HuH-7 (cell line): ENCODE measurements around the gene UPK3BL2.
"Not testable (repeated sequence)": the region's sequence is repeated elsewhere in the genome, so short reads cannot be mapped to it uniquely, and the experiment has no call there.

Experiments
- DNase-seq: peaks from one replicate; pipeline ENCODE4 v3.0.0; 2011; ENCODE audit warnings: low spot score

UPK3BL2 gene

DNA sequence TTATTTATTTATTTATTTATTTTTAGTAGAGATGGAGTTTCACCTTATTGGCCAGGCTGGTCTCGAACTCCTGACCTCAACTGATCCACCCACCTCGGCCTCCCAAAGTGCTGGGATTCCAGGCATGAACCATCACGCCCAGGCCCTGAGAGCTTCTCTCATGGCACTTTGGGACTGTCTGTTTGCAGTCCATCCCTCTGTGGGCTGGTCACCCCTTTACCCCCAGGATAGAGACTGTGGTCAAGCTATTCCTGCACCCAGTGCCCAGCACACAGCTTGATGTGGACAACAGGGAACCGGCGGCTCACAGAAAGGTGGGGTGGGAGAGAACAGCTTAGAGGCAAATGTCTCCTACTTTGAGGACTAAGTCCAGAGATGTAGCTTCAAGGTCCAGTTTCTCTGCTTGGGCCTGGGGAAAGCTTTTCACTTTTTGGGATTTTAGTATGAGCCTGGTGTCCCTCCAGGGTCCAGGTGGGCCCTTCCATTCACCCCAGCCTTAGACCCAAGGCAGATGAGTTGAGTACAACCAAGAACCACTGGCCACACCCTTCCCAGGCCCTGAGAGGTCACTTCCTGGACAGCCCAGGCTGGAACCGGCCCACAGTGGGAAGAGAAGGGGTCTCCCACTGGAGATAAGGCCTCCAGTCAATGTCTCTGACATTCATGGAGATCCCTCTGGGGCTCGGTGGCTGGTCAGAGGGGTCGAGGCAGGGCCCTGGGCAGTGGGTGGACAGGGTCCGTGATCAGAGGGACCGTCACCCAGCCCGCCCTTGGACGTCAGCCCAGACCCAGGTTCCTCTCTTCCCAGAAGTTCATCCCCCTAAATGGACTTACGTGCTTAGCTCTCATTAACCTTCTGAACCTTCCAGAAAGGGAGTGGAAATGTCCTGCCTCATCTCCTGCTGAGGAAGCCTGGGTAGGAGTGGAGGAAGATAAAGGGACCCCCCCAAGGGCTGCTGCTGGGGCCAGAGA, 15.4 kb downstream of the UPK3BL2 start:
- DNase-seq: not testable (repeated sequence)

DNA sequence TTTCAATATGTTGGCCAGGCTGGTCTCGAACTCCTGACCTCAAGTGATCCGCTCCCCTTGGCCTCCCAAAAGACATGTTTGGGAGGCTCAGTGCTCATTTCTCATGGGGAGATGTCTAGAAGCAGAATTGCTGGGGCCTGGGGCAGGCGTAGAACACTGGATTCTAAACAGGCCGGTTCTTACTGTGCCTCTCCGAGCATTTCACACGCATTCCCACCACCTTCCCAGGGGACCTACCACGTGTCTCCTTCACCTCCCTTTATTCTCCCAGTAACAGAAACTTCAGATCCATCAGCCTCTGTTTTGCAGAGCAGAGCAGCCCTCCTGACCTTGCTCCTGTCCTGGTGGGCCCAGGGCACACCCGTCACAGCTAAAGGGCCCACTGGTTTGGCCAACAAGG, 16.3 kb downstream of the UPK3BL2 start:
- not testable (repeated sequence) for DNase-seq

DNA sequence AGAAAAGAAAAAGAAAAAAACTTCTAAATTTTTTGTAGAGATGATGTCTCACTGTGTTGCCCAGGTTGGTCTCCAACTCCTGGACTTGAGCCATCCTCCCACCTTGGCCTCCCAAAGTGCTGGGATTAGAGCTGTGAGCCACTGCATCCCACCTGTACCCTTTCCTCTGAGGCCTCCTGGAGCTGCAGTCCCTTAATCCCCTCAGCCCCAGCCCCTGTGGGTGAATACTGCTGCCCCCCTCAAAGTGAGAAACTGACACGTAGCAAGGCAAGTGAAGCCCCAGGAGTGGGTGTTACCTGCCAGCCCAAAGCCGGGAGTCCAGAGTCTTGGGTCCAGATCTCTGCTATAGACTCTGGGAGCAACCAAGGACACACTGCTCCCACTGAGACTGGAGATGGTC, 18.7 kb downstream of the UPK3BL2 start:
- DNase-seq: not testable (repeated sequence)

DNA sequence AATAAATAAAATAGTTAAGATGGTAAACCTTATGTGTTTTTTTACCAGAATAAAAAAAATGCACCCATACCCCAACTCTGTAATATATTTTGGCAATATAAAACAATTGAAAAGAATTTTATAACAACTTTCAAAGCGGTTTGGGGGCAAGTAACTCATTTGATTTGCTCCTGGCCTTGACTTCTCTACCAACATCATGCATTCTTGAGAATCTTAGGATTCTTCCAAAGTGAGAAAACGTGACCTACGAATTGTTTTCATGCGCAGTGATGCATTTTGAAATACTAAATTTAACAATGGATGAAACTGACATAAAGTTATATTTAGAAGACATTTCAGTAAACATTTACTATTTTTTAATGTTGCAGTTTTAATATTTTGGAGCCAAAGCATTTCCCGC, 22.7 kb downstream of the UPK3BL2 start:
- DNase-seq: not testable (repeated sequence)

DNA sequence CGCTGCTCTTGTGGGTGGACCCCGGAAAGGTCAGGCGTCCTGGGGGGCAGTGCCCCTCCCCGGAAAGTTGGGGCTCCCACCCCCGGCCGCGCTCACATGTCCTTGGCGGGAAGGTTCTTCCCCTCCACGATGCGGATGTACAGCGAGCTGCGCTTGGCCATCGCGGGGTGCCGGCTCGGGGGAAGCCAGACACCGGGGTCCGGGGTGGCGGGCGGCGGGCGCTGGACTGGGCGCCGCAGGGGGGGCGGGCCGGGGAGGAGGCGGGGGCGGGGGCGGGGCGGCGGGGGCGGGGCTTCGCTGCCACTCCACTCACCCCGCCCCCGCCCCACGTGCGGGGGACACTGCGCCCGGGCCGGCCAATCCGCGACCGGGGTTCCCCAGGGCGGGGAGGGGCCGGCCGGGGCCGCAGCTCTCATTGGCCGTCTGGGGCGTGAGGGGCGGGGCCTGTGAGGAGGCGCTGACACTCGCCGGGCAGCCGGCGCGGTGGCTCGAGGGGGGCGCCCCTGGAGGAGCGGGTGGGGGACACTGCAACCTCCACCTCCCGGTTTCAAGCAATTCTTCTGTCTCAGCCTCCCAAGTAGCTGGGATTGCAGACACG, 25.8 kb downstream of the UPK3BL2 start, which contains the start of gene RASA4B:
TSS of gene RASA4B (minus strand) at position 228 of the 598 bp plus-strand sequence. CDS start at position 161, 67 bp downstream.
- not testable (repeated sequence) for DNase-seq

DNA sequence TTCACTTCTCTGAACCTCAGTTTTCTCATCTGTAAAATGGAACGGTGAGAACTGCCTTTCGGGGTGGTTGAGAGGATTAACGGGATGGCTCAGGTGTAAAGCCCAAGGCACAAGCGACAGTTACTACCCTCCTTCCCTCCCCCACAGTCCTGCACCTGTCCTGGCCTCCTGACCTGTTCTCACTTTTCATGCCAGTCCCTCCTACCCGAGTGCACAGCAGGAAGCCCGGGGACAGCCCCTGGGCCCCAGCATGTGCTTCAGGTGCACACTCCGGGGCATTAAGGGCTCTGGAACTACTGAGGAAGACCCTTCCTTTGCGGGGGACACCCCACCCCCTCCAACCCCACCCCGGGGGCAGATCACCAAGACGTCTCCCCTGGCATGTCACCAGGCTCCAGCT, 26.5 kb downstream of the UPK3BL2 start:
- not testable (repeated sequence) for DNase-seq

DNA sequence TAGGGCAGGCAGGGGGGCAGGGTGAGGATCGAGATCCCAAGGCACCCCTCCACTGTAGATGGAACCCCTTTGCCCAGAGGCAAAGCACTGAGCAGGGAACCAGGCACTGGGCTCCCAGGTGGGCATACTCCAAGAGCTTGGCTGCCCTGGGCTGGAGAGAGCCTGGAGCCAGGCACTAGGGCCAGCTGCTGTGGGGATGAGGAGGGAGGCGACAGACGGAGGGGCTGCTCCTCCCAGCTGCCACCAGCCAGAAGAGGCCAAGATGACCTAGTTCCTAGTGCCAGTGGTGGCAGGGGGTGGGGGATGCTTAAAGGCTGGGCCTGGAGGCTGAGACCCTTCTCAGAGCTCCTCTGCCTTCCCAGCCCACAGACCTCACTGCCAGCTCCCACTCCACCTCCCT, 27.6 kb downstream of the UPK3BL2 start:
- not testable (repeated sequence) for DNase-seq

DNA sequence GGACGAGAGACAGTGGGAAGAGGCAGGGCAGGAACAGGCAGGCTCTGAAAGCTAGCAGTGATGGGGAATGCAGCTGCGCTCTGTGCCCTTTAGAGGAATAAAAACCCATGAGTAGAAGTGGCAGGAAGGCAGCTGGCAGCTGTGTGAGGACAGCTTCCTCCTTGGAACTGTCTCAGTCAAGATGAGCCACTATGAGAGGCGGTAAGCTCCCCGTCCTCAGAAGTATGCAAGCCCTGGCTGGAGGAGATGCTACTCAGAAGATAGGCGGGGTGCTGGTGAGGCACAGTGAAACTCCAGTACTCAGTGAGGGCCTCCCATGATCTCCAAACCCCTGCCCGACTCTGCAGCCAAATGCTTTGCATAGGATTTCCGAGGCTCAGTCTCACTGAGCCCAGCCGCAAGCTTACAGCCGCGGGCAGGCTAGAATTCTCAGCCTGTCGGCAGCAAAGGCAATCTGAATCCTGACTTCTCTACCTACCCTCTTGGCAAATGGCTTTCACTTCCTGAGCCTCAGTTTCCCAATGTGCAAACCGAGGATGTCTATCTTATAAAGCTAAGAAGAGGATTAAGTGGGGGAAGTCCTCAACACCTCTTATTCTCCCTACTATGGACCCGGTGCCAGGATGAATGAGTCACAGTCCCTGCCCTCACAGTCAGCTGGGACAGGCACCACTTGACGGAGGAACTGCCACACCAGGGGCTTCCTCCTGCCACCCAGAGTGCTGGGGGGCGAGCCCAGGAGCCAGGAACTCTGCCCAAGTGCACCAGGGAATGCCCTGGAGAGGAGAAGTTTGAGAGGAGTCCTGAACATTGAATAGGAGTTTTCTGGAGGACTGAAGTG, 28.4 kb downstream of the UPK3BL2 start:
- not testable (repeated sequence) for DNase-seq

DNA sequence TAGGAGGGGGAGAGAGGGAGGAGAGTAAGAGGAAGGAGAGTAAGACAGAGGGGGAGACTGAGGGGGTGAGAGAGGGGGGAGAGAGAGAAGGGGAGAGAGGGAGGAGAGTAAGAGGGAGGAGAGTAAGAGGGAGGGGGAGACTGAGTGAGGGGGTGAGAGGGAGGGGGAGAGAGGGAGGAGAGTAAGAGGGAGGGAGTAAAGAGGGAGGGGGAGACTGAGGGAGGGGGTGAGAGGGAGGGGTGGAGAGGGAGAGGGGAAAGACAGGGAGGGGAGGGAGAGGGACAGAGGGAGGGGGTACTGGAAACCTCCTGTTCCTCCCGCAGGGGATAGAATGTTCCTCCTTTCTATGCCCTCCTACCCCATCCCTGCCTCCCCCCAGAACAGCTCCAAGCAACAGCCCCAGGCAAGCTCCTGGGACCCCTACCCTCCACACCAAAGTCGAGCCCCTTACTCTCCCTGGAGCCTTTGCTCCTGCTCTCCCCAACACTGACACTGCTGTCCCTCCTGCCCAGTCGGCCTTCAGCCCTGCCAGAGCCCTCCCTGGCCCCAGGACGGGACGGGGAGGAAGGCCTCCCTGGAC, 30.8 kb downstream of the UPK3BL2 start:
- not testable (repeated sequence) for DNase-seq

DNA sequence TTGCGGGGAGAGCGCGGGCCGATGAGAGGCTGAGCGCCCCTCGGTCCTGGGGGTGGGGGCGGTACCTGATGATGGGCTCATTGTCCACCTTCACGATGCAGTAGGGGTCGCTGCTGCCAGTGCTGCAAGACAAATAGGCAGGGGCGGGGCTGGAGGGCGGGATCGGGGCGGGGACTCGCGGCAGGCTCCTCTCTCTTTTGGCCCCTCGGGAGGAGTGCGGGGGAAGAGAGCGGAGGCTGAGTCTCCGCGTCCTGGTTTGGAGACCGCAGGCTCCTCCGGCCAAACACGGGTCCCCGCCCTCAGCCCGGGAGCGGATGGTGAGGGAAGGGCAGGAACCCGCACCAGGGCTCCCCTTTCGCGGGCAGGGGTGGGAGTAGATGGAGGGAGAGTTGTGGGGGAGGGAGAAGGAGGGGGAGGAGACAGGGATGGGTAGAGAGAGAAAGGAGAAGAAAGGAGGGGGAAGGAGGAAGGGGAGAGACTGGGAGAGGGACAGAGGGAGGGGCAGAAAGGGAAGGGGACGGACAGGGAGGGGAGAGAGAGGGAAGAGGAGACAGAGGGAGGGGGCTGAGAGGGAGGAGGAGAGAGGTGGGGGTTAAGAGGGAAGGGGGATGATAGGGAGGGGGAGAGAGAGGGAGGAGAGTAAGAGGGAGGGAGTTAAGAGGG, 31.5 kb downstream of the UPK3BL2 start:
- not testable (repeated sequence) for DNase-seq

DNA sequence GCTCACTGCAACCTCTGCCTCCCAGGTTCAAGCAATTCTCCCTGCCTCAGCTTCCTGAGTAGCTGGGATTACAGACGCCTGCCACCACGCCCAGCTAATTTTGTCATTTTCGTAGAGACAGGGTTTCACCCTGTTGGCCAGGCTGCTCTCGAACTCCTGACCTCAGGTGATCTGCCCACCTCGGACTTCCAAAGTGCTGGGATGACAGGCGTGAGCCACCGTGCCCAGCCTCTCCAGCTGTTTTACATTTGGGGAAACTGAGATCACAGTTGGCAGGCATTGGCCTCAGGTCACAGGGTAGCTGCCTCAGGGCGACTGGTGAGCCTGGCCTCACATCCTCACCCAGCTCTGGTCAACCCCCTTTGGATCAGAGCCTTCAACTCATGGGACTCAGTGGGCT, 32.9 kb downstream of the UPK3BL2 start:
- not testable (repeated sequence) for DNase-seq

DNA sequence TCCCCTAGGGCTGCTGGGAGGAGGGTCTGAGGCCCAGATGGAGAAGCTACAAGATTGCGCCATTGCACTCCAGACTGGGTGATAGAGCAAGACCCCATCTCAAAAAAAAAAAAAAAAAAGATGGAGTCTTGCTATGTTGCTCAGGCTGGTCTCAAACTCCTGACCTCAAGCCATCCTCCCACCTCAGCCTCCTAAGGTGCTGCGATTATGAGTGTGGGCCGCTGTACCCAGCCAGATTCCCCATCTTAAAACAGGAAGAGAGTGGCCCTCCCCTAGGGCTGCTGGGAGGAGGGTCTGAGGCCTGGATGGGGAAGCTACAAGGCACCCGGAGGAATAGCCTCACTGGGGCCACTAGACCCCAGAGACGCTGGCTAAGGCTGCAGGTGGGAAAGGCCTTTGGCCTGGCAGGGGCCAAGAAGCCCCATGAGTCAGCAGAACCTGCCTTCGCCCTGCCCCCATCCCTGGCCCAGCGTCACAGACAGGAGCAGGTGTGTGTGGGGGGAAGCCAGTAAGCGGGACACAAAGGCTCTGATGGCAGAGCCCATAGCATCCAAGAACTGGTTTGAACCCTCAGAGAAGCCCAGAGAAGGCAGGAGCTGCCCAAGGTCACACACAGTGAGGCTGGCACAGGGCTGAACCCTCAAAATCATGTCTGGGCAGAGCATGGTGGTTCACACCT, 35.9 kb downstream of the UPK3BL2 start:
- DNase-seq: not testable (repeated sequence)

DNA sequence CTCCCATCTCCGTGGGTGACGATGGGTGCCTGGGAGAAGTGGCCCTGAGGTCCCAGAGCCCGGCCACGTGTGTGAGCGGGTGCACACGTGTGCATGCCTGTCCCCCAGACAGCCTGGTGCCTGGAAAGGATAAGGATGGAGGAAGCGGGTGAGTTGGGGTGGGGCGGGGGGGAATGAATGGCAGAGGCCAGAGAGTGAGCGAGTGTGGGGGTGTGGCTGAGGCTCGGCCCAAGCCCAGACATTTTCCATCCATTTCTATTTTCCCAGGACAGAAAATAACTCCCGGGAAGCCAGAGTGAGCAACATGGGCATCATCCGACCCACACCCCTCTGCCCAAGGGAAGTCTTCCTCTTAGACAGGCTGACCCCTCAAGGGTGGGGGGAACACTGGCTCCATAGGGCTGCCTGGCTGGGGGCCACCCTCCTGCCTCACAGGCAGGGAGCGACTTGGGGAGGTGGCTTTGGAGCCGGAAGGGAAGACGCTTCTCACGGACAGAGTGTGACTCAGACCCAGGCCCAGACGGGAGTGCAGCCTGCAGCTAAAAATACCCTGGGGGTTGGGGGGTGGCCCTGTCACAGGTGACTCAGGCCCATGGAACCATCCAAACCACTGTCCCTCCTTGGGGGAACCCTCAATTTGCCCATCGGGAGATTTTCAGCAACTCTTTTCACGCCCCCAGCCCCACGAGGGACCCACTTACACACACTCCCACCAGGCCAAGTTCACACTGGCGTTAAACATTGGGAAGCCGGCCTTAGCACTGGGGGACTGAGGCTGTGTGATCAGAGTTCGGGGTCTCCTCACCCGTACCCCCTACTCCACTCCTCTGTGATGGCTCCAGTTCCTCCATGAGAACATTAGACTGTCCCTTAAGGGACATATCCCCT, 38.0 kb downstream of the UPK3BL2 start:
- DNase-seq: not testable (repeated sequence)

DNA sequence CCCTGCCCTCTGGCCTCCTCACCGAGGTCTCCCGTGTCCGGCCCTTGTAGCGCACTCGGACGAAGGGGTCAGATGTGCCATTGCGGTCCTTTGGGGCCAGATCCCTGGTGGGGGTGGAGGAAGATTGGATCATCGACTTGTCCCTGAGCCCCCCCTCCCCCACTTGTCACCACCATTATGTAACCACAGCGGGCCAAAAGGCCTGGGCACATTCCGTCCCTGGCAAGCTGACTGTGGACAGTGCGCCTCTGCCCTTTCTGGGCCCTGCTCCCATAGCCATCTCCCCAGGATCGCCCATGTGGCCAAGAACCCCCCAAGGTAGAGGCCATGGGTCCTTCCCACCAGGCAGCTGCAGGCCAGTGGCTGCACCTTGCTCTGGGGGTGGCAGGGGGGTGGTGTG, 40.4 kb downstream of the UPK3BL2 start:
- DNase-seq: not testable (repeated sequence)

DNA sequence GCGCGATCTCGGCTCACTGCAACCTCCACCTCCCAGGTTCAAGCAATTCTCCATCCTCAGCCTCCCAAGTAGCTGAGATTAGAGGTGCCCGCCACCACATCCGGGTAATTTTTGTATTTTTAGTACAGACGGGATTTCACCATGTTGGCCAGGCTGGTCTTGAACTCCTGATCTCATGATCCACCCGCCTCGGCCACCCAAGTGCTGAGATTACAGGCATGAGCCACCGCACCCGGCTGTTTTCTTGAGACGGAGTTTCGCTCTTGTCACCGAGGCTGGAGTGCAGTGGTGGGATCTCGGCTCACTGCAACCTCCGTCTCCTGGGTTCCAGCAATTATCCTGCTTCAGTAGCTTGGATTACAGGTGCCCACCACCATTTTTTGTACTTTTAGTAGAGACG, 45.2 kb downstream of the UPK3BL2 start:
- DNase-seq: not testable (repeated sequence)

DNA sequence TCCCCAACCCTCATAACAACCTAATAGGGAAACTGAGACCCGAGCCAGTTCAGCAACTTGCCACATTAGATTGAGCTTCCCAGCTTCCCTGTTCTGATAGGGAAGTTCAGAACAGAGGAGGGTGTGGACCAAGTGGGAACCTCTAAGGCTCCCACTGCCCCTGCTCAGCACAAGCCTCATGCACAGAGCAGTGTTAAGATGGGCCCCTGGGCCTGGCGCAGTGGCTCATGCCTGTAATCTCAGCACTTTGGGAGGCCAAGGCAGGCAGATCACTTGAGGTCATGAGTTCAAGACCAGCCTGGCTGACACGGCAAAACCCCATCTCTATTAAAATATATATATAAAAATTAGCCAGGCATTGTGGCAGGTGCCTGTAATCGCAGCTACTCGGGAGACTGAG, 46.2 kb downstream of the UPK3BL2 start:
- not testable (repeated sequence) for DNase-seq

DNA sequence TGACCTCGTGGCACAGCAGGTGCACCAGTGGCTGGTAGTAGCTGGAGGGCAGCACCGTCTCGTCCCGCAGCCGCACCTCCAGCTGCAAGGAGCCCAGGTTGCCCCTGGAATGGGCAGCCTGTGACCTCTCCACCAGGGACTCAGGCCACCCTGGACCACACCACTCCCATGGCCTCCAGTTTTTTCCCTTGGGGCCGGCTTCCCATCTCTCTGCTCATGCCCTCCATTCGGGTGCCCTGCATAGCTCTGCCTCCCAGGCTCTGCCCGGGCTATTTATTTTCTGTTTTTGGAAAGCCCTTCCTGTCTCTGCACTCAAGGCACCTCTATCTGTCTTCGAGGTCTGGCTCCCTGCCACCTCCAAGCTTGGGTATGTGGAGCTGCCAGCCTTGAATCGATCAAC, 46.6 kb downstream of the UPK3BL2 start:
- DNase-seq: not testable (repeated sequence)

DNA sequence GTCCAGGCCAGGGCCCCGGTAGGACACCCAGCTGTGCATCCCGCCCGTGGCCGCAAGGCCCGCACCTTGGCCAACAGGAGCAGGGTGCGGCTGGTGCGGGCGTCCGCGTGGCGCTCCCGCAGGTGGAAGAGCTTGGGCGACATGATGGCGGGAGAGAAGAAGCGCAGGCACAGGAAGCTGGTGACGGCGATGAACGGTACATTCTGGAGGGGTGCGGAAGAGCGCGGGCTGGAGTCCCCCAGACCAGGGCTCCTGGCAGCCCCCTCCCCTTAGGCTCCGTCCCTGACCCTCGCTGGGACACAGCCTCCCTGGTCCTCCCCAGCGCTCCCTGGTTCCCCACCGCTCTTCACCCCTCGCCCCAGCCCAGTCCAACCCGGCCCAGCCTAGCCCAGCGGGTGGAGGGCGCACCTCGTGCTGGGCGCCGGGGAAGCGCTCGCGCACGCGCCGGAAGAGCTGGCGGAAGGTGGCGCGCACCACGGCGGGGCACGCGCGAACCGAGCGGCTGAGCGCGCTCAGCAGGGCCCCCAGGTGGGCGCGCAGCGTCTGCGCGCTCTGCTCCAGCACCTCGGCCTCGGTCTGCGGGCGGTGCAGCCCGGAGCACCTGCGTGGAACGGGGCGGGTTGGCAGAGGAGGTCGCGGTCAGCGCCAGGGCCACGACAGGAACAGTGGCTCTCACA, 48.9 kb downstream of the UPK3BL2 start:
- not testable (repeated sequence) for DNase-seq

DNA sequence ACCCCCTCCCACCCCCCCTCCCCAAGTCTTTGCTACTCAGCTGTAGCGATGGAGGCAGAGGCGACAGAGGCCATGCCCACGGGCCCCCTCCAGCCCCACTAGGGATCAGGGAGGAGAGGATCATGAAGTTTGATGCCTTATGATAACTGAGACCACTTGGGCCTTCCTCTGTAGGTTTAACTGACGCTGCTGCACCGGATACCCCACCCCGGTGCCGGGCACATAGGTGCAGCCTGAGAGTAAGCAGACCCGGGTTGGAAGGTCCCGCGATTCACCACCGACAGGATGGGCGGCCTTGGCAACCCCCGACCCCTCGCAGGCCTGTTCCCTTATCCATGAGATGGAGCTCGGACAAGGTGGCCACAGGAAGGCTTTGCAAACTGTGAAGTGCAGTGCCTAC, 49.5 kb downstream of the UPK3BL2 start:
- not testable (repeated sequence) for DNase-seq
